ENCODE measurements around the gene CAMK1D.
"Not testable (repeated sequence)": the region's sequence is repeated elsewhere in the genome, so short reads cannot be mapped to it uniquely, and the experiment has no call there.

CAMK1D gene

DNA sequence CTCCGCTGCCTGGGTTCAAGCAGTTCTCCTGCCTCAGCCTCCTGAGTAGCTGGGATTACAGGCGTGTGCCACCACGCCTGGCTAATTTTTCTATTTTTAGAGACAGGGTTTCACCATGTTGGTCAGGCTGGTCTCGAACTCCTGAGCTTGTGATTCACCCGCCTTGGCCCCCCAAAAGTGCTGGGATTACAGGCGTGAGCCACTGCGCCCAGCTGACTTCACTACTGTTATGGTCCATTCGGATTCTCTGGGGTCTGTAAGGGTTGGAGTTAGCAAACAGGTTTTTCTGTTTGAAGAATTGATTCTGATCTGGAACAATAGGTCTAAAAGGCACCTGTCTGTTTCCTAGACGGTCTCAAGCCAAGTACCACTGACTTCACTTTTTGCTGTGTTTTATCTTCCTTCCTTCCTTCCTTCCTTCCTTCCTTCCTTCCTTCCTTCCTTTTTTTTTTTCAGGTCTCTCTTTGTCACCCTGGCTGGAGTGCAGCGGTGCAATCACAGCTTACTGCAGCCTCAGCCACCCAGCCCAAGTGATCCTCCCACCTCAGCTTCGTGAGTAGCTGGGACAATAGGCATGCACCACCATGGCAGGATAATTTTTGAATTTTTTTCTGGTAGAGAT, 192.2 kb downstream of the CAMK1D start:
- DNase-seq (ENCODE audit: low read depth) = no peak
- H3K4me3 ChIP-seq (ENCODE audit: low read depth, low read length) = no peak overlapping the region
- TF ChIP-seq, protein P1, sequence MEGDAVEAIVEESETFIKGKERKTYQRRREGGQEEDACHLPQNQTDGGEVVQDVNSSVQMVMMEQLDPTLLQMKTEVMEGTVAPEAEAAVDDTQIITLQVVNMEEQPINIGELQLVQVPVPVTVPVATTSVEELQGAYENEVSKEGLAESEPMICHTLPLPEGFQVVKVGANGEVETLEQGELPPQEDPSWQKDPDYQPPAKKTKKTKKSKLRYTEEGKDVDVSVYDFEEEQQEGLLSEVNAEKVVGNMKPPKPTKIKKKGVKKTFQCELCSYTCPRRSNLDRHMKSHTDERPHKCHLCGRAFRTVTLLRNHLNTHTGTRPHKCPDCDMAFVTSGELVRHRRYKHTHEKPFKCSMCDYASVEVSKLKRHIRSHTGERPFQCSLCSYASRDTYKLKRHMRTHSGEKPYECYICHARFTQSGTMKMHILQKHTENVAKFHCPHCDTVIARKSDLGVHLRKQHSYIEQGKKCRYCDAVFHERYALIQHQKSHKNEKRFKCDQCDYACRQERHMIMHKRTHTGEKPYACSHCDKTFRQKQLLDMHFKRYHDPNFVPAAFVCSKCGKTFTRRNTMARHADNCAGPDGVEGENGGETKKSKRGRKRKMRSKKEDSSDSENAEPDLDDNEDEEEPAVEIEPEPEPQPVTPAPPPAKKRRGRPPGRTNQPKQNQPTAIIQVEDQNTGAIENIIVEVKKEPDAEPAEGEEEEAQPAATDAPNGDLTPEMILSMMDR (IDR thresholded peaks at IDR 0.05; ENCODE audit: low read depth, low read length, missing control alignments) = no peak
- in situ Hi-C loops (cut with HindIII; ENCODE audit: low sequenced_read_pairs) = no loop called here

- TF ChIP-seq, protein P1 (IDR thresholded peaks at IDR 0.05; ENCODE audit: low read depth, low read length, missing control alignments) = no peak
- no peak for DNase-seq (ENCODE audit: low read depth)
- no peak overlapping the region for H3K4me3 ChIP-seq (ENCODE audit: low read depth, low read length)
- in situ Hi-C loops (cut with HindIII; ENCODE audit: low sequenced_read_pairs) = no loop called here
Measured at GRCh38 chr10:12542133-12542670, 192.9 kb downstream of the CAMK1D start.

GRCh38 chr10:12543589-12543988, 194.2 kb downstream of the CAMK1D start:
- in situ Hi-C loops (cut with HindIII; ENCODE audit: low sequenced_read_pairs) = no loop called here

DNA sequence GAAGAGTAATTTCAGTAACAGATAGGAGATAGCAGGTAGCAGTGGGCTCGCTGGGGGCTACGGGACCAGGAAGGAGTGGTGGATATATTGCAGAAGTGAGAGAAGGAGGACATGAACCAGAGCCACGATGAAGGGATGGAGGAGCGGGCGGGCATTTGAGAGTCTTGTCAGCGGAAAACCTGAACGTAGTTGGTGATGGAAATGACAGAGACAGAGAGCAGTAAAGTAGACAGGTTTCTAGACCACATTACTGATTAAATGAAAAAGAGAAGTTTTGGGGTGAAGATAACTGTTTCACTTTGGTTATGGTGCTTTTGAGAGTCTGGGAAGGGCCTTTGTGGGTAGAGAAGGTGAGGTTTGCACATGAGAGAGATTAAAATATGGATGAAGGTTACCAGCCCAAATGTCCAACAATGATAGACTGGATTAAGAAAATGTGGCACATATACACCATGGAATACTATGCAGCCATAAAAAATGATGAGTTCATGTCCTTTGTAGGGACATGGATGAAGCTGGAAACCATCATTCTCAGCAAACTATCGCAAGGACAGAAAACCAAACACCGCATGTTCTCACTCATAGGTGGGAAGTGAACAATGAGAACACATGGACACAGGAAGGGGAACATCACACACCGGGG, 196.9 kb downstream of the CAMK1D start:
- H3K4me3 ChIP-seq (ENCODE audit: low read depth, low read length); DNase-seq (ENCODE audit: low read depth); in situ Hi-C loops (cut with HindIII; ENCODE audit: low sequenced_read_pairs): not testable (repeated sequence)

More at GRCh38 chr10:12543589-12543988, 194.2 kb downstream of the CAMK1D start:
- no peak overlapping the region for H3K4me3 ChIP-seq (ENCODE audit: low read depth, low read length)
- TF ChIP-seq, protein P1 (IDR thresholded peaks at IDR 0.05; ENCODE audit: low read depth, low read length, missing control alignments) = no peak
- DNase-seq (ENCODE audit: low read depth) = no peak

GRCh38 chr10:12547301-12547771, 198.0 kb downstream of the CAMK1D start:
- H3K4me3 ChIP-seq (ENCODE audit: low read depth, low read length) = no peak overlapping the region
- no peak for DNase-seq (ENCODE audit: low read depth)
- TF ChIP-seq, protein P1 (IDR thresholded peaks at IDR 0.05; ENCODE audit: low read depth, low read length, missing control alignments) = no peak
- in situ Hi-C loops (cut with HindIII; ENCODE audit: low sequenced_read_pairs) = no loop called here

DNA sequence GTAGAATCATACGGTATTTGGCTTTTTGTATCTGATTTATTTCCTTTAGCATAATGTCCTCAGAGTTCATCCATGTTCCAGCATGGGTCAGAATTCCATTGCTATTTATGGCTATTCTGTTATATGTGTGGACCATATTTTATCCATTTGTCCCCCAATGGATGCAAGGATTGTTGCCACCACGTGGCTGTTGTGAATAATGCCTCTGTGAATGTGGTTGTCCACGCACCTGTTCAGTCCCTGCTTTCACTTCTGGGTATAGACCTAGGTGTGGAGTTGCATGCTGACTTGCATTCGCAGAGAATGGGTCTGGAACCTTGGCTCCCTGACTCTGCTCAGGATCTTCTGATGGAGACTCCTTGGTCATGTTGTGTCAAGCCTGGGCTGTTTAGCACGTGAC, 199.9 kb downstream of the CAMK1D start:
- no peak for DNase-seq (ENCODE audit: low read depth)
- in situ Hi-C loops (cut with HindIII; ENCODE audit: low sequenced_read_pairs) = no loop called here
- TF ChIP-seq, protein P1 (IDR thresholded peaks at IDR 0.05; ENCODE audit: low read depth, low read length, missing control alignments) = no peak
- H3K4me3 ChIP-seq (ENCODE audit: low read depth, low read length) = no peak overlapping the region

- H3K4me3 ChIP-seq (ENCODE audit: low read depth, low read length) = no peak overlapping the region
- in situ Hi-C loops (cut with HindIII; ENCODE audit: low sequenced_read_pairs) = no loop called here
- TF ChIP-seq, protein P1 (IDR thresholded peaks at IDR 0.05; ENCODE audit: low read depth, low read length, missing control alignments) = no peak
- no peak for DNase-seq (ENCODE audit: low read depth)
Measured at GRCh38 chr10:12550994-12551393, 201.6 kb downstream of the CAMK1D start.

Measured in astrocyte of the cerebellum (primary cell).